HepG2 (cell line): ENCODE data around the gene NUTF2. TPM values are rescaled to one million over a fixed set of nuclear protein-coding genes. Genes with fewer than 3 reads are reported as not detected.

Experiments
- AHDC1 ChIP-seq: sonication (generic); formaldehyde crosslinking; IDR thresholded peaks from 2 replicates; pipeline ENCODE4 v1.5.1; 2020; ENCODE audit warnings: mild to moderate bottlenecking, missing genetic modification reagents, borderline replicate concordance
- CBX5 ChIP-seq: sonication (generic); formaldehyde crosslinking; IDR thresholded peaks from 2 replicates; pipeline ENCODE4 v1.4.0; 2020; ENCODE audit warnings: missing genetic modification reagents, borderline replicate concordance
- FOXJ3 ChIP-seq: sonication (generic); formaldehyde crosslinking; IDR thresholded peaks from 2 replicates; pipeline ENCODE4 v1.4.0; 2020; ENCODE audit warnings: missing genetic modification reagents, mild to moderate bottlenecking, borderline replicate concordance
- FOXK2 ChIP-seq: fragments of 450-650 bp; IDR thresholded peaks from 2 replicates; pipeline ENCODE4 v1.6.1; 2016
- GMEB1 ChIP-seq: sonication (generic); formaldehyde crosslinking; IDR thresholded peaks from 2 replicates; pipeline ENCODE4 v1.5.1; 2020; ENCODE audit warnings: missing genetic modification reagents, mild to moderate bottlenecking, borderline replicate concordance
- HIVEP1 ChIP-seq: sonication (generic); formaldehyde crosslinking; IDR thresholded peaks from 2 replicates; pipeline ENCODE4 v1.4.0; 2020; ENCODE audit warnings: mild to moderate bottlenecking, missing genetic modification reagents
- JDP2 ChIP-seq: sonication (generic); formaldehyde crosslinking; IDR thresholded peaks from 2 replicates; pipeline ENCODE4 v1.8.1; 2022; ENCODE audit warnings: missing genetic modification reagents, borderline replicate concordance
- KDM5A ChIP-seq: fragments of 200-600 bp; sonication (generic); IDR thresholded peaks from 2 replicates; pipeline ENCODE4 v1.7.0; 2018; ENCODE audit warnings: antibody characterized with exemption, mild to moderate bottlenecking, low read length, borderline replicate concordance
- MAFK ChIP-seq, 2 experiments: IDR thresholded peaks in 1 of 2; conservative IDR thresholded peaks in 1 of 2; 2 replicates each; pipeline ENCODE4 v1.6.1; 2011; ENCODE audit warnings: improper control_type of control experiment in 2 of 2, low read length in 2 of 2
- MYC ChIP-seq: sonication (generic); formaldehyde crosslinking; IDR thresholded peaks from 2 replicates; pipeline ENCODE4 v1.9.0; 2021; ENCODE audit warnings: missing genetic modification reagents, borderline replicate concordance
- NRL ChIP-seq: sonication (generic); formaldehyde crosslinking; IDR thresholded peaks from 2 replicates; pipeline ENCODE4 v1.5.0; 2020; ENCODE audit warnings: missing genetic modification reagents, mild to moderate bottlenecking, moderate library complexity, borderline replicate concordance
- RBAK ChIP-seq: sonication (generic); formaldehyde crosslinking; IDR thresholded peaks from 2 replicates; pipeline ENCODE4 v1.5.1; 2020; ENCODE audit warnings: mild to moderate bottlenecking, missing genetic modification reagents
- RBFOX2 ChIP-seq: fragments of 200-400 bp; formaldehyde crosslinking; IDR thresholded peaks from 2 replicates; pipeline ENCODE4 v1.6.1; 2017; ENCODE audit warnings: low read depth, mild to moderate bottlenecking, low read length
- SMYD3 ChIP-seq: sonication (generic); formaldehyde crosslinking; IDR thresholded peaks from 2 replicates; pipeline ENCODE4 v1.8.1; 2023; ENCODE audit warnings: mild to moderate bottlenecking, missing genetic modification reagents
- ZFYVE20 ChIP-seq: sonication (generic); formaldehyde crosslinking; IDR thresholded peaks from 2 replicates; pipeline ENCODE4 v1.8.0; 2023; ENCODE audit warnings: low read depth, mild to moderate bottlenecking, moderate library complexity, missing genetic modification reagents, borderline replicate concordance
- ZMYM2 ChIP-seq: sonication (generic); formaldehyde crosslinking; IDR thresholded peaks from 2 replicates; pipeline ENCODE4 v1.8.0; 2022; ENCODE audit warnings: mild to moderate bottlenecking, missing genetic modification reagents
- ZNF207 ChIP-seq: fragments of 450-650 bp; IDR thresholded peaks from 2 replicates; pipeline ENCODE4 v1.6.1; 2016; ENCODE audit warnings: antibody characterized with exemption, borderline replicate concordance
- ZNF225 ChIP-seq: sonication (generic); formaldehyde crosslinking; IDR thresholded peaks from 2 replicates; pipeline ENCODE4 v1.4.0; 2020; ENCODE audit warnings: mild to moderate bottlenecking, missing genetic modification reagents
- ZNF335 ChIP-seq: sonication (generic); formaldehyde crosslinking; IDR thresholded peaks from 2 replicates; pipeline ENCODE4 v1.4.0; 2020; ENCODE audit warnings: missing genetic modification reagents
- ZNF496 ChIP-seq: sonication (generic); formaldehyde crosslinking; IDR thresholded peaks from 2 replicates; pipeline ENCODE4 v1.8.1; 2023; ENCODE audit warnings: mild to moderate bottlenecking, moderate library complexity, missing genetic modification reagents; ENCODE audit not compliant: insufficient replicate concordance
- ZNF543 ChIP-seq: sonication (generic); formaldehyde crosslinking; IDR thresholded peaks from 2 replicates; pipeline ENCODE4 v1.4.0; 2020; ENCODE audit warnings: mild to moderate bottlenecking, missing genetic modification reagents
- ZNF577 ChIP-seq: sonication (generic); formaldehyde crosslinking; IDR thresholded peaks from 2 replicates; pipeline ENCODE4 v1.4.0; 2020; ENCODE audit warnings: mild to moderate bottlenecking, low read depth, missing genetic modification reagents, borderline replicate concordance
- polyA plus RNA-seq, 8 experiments: library from polyadenylated mRNA; depleted of rRNA in 3 of 8; stranded (reverse) in 7 of 8; unstranded in 1 of 8; fragments of >200 nt; fragmentation: Illumina TruSeq in 4 of 8; extraction: Trizol in 4 of 8; gene quantifications; 2 replicates each; pipeline versions ENCODE4 v1.2.1 to v1.2.3, GENCODE V29; 2011 to 2016; ENCODE audit warnings: low read depth in 4 of 8, missing spikeins in 1 of 8, mixed read lengths in 1 of 8; ENCODE audit not compliant: insufficient read depth in 1 of 8
- total RNA-seq, 5 experiments: library from RNA; depleted of rRNA; stranded (reverse); fragments of >200 nt; fragmentation: Illumina TruSeq; extraction: Trizol; gene quantifications; 2 replicates each; pipeline ENCODE4 v1.2.3, GENCODE V29; 2016; ENCODE audit warnings: low read depth in 1 of 5

Gene NUTF2
- total and polyA plus RNA-seq, 2 of the 13 experiments (the other 11 are each of a cell fraction or from before 2014, with no cell fraction given), result 168 to 214 TPM

GRCh38 chr16:67847064-67847861 is 530 bp downstream of the NUTF2 start, which contains the start of gene CENPT (continued):
- TF ChIP-seq AHDC1 (CRISPR knock-in tag), result no peak
- peak; percentile 82 for TF ChIP-seq NRL (CRISPR knock-in tag)
- TF ChIP-seq ZMYM2 (CRISPR knock-in tag), result no peak
- TF ChIP-seq ZNF335, result 0 out of 2 replicates have a peak, but pooled peaks have one; percentile 7
- no peak for TF ChIP-seq FOXJ3 (CRISPR knock-in tag)
- TF ChIP-seq FOXK2, result no peak
- no peak for TF ChIP-seq ZNF207
- TF ChIP-seq RBFOX2, result peak; percentile 28; the same call in 1 of the 2 replicates
- peak; percentile 87 for TF ChIP-seq HIVEP1 (CRISPR knock-in tag)
- TF ChIP-seq ZNF496 (CRISPR knock-in tag), result no peak
- no peak for TF ChIP-seq ZNF543 (CRISPR knock-in tag)
- no peak for TF ChIP-seq SMYD3 (CRISPR knock-in tag)
- TF ChIP-seq KDM5A, result peak; percentile 13; the same call in 1 of the 2 replicates
- no peak for TF ChIP-seq RBAK (CRISPR knock-in tag)
- TF ChIP-seq ZNF225 (CRISPR knock-in tag), result peak; percentile 57; the same call in 1 of the 2 replicates
- 0 out of 2 replicates have a peak, but pooled peaks have one; percentile 26 for TF ChIP-seq CBX5
- no peak for TF ChIP-seq GMEB1
- 0 out of 2 replicates have a peak, but pooled peaks have one; percentile 44 for TF ChIP-seq ZFYVE20 (CRISPR knock-in tag)
- no peak for TF ChIP-seq JDP2 (CRISPR knock-in tag)
- 0 out of 2 replicates have a peak, but pooled peaks have one; percentile 32 for TF ChIP-seq MYC (CRISPR knock-in tag)
- TF ChIP-seq ZNF577 (CRISPR knock-in tag), result no peak
- TF ChIP-seq MAFK (conservative IDR thresholded peaks at IDR 0.05 in 1 of 2, IDR thresholded peaks at IDR 0.05 in 1 of 2; ENCODE audit: low read length in 2 of 2), result no peak
